Measurements from ENCODE around the gene MED12. TPM values are rescaled to one million over a fixed set of nuclear protein-coding genes. Genes with fewer than 3 reads are reported as not detected.
A peak's percentile ranks its signal among the peaks of the same experiment; 100 is the strongest.

MED12 gene
- total RNA-seq, 3 donors from 2014 or later, result 32.1 to 34.7 (median 33.9) TPM

DNA sequence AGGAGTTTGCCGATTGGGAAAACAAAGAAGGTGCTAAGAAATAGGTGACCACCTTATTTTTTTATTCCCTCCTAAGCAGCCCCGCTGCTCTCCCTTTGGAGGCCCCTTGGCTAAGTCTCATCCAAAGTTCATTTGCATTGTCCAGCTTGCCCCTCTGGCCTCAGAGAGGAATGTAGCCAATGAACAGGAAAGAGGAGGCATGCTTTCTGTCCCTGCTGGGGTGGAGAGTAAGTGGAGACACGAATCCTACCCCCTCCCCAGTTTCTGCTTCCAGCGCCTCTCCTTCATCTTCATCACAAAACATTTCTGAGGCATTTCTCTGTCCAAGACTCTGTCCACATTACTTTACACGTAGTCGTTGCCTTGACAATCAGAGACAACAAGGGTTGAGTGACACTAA, 64.9 kb downstream of the MED12 start:
- no peaks in the 10 kb centered on the region for H3K9me3 ChIP-seq
- H3K4me1 ChIP-seq, result no peaks in the 10 kb centered on the region
- intact Hi-C loops (cut with DNase I; ENCODE audit: low total_unique reads), result no loop called here
- TF ChIP-seq, protein P1, sequence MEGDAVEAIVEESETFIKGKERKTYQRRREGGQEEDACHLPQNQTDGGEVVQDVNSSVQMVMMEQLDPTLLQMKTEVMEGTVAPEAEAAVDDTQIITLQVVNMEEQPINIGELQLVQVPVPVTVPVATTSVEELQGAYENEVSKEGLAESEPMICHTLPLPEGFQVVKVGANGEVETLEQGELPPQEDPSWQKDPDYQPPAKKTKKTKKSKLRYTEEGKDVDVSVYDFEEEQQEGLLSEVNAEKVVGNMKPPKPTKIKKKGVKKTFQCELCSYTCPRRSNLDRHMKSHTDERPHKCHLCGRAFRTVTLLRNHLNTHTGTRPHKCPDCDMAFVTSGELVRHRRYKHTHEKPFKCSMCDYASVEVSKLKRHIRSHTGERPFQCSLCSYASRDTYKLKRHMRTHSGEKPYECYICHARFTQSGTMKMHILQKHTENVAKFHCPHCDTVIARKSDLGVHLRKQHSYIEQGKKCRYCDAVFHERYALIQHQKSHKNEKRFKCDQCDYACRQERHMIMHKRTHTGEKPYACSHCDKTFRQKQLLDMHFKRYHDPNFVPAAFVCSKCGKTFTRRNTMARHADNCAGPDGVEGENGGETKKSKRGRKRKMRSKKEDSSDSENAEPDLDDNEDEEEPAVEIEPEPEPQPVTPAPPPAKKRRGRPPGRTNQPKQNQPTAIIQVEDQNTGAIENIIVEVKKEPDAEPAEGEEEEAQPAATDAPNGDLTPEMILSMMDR (IDR thresholded peaks at IDR 0.05), result no peak
- TF ChIP-seq POLR2AphosphoS5 (IDR thresholded peaks at IDR 0.05) (no peak), POLR2A (IDR thresholded peaks at IDR 0.05) (no peak)
- peaks cover 0 to 29% of the 10 kb centered on the region in 2 donors for H3K27me3 ChIP-seq
- no peaks in the 10 kb centered on the region for H3K36me3 ChIP-seq
- H3K27ac ChIP-seq, result no peak overlapping the region
- no peak overlapping the region for H3K4me3 ChIP-seq
- DNase-seq (ENCODE audit: low spot score in 2 of 2), result no peak

DNA sequence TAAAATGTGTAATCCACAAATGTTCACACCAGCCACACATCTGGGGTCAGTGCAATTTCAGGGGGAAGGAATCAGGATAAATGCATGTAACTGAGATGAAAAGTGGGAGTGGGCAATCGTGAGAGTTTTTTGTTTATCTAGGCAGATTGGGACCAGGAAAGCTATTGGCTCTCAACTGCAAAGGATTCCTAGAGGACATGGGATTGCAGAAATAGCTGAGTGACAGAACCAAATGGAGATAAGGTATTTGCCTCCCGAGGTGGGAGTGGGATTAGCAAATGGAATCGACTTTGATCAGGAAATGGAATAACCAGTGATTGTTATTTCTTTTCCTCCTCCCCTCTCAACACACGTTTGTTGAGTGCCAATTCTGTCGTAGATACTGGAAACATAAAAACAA, 65.7 kb downstream of the MED12 start:
- H3K27ac ChIP-seq, result no peak overlapping the region
- no peaks in the 10 kb centered on the region for H3K4me1 ChIP-seq
- TF ChIP-seq, protein P1 (IDR thresholded peaks at IDR 0.05), result no peak
- TF ChIP-seq POLR2AphosphoS5 (IDR thresholded peaks at IDR 0.05) (no peak), POLR2A (IDR thresholded peaks at IDR 0.05) (no peak)
- no peaks in the 10 kb centered on the region for H3K36me3 ChIP-seq
- no peak overlapping the region for H3K4me3 ChIP-seq
- no peaks in the 10 kb centered on the region for H3K9me3 ChIP-seq
- intact Hi-C loops (cut with DNase I; ENCODE audit: low total_unique reads), result no loop called here
- H3K27me3 ChIP-seq, result peaks cover 0 to 27% of the 10 kb centered on the region in 2 donors
- no peak for DNase-seq (ENCODE audit: low spot score in 2 of 2)

DNA sequence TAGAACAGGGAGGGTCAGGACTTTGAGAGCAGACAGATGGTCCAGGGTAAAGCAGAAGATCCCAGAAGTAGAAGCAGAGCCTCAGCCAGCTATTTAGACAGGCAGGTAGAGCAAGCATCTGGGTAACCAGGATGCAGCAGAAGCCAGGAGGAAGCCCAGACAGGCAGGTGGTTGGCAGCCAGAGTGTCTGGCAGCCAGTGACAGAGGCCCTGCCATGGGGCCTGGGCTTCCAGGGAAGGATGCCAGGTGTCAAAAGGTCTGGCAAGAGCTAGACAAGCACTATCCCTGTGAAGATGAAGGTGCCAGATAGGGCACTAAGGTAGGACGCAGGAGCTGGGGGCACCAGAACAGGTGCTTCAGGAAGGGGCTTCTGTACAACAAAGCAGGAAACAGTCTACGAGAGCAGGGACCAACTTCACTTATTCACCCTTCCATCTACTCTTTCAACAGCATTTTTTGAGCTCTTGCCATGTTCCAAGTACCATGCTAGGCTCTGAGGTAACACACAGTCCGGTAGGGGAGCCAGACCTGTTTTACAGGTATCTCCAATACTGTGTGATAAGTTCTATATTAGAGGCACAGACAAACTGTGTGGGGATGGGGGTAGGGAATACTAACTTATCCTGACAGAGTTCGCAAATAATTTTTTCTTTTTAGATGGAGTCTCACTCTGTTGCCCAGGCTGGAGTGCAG, 66.6 kb downstream of the MED12 start:
- Histone ChIP-seq H3K9me3 (no peaks in the 10 kb centered on the region), H3K36me3 (no peaks in the 10 kb centered on the region), H3K4me3 (no peak overlapping the region), H3K27me3 (peaks cover 0 to 21% of the 10 kb centered on the region in 2 donors), H3K4me1 (no peaks in the 10 kb centered on the region), H3K27ac (peak overlapping the region in 1 of 2 donors; percentile 48)
- DNase-seq (ENCODE audit: low spot score in 2 of 2), result no peak
- intact Hi-C loops (cut with DNase I; ENCODE audit: low total_unique reads), result no loop called here
- TF ChIP-seq, protein P1 (IDR thresholded peaks at IDR 0.05), result no peak
- no peak for TF ChIP-seq POLR2AphosphoS5 (IDR thresholded peaks at IDR 0.05)
- TF ChIP-seq POLR2A (IDR thresholded peaks at IDR 0.05), result no peak

DNA sequence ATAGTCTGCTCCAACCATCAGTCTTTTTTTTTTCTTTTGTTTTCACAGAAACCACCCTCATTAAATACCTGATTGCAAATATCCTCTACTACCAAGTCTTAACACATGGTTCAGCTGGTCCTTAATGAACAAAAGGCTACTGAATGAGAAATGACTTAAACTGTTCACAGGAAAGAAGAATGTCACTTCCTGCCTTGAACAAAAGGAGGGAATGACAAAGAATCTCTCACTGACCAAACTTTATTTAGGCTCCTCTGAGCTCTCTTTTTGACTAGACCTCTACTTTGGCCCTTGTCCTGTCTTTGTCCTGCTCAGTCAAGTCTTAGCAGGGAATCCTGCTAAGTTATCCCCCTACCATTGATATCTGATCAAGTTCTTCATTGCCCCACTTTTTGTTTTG, 72.9 kb downstream of the MED12 start:
- Histone ChIP-seq H3K27ac (no peak overlapping the region), H3K27me3 (peaks cover 0 to 3% of the 10 kb centered on the region in 2 donors), H3K36me3 (no peaks in the 10 kb centered on the region), H3K4me1 (no peaks in the 10 kb centered on the region), H3K9me3 (no peaks in the 10 kb centered on the region), H3K4me3 (no peak overlapping the region)
- no peak for DNase-seq (ENCODE audit: low spot score in 2 of 2)
- intact Hi-C loops (cut with DNase I; ENCODE audit: low total_unique reads), result no loop called here
- no peak for TF ChIP-seq POLR2AphosphoS5 (IDR thresholded peaks at IDR 0.05)
- TF ChIP-seq, protein P1 (IDR thresholded peaks at IDR 0.05), result no peak
- TF ChIP-seq POLR2A (IDR thresholded peaks at IDR 0.05), result no peak

Other genes with a start within 250 kb of the MED12 start
- gene TEX11, start 209.9 kb upstream of the MED12 start, total RNA-seq, result not detected
- gene SLC7A3, start 187.5 kb upstream of the MED12 start, total RNA-seq, result 1 to 10 TPM in 2 of 3 donors, not detected in 1; 1.3 to 2.0 TPM
- gene SNX12, start 50.3 kb upstream of the MED12 start, total RNA-seq, result 10 to 100 TPM; 31.4 to 55.2 (median 44.2) TPM
- gene FOXO4, start 22.7 kb upstream of the MED12 start, total RNA-seq, result 10 to 100 TPM; 14.7 to 30.1 (median 21.1) TPM
- gene CXorf65, start 11.9 kb upstream of the MED12 start, total RNA-seq, result not detected
- gene IL2RG, start 7.0 kb upstream of the MED12 start, total RNA-seq, result 10 to 100 TPM in 1 of 3 donors, 1 to 10 TPM in 2; 5.1 to 10.8 (median 8.0) TPM
- 1 to 10 TPM in 1 of 3 donors, under 1 TPM in 2; under 0.01 to 1.0 (median 0.32) TPM for gene NLGN3, start 26.2 kb downstream of the MED12 start, total RNA-seq
- gene GJB1, start 104.6 kb downstream of the MED12 start, total RNA-seq, result 1 to 10 TPM in 2 of 3 donors, not detected in 1; 1.8 to 6.9 TPM
- 10 to 100 TPM; 11.5 to 17.6 (median 11.5) TPM for gene ZMYM3, start 135.5 kb downstream of the MED12 start, total RNA-seq
- gene NONO, start 165.0 kb downstream of the MED12 start, total RNA-seq, result 100 to 1,000 TPM; 247 to 260 (median 257) TPM
- gene ITGB1BP2, start 183.2 kb downstream of the MED12 start, total RNA-seq, result 1 to 10 TPM in 2 of 3 donors, not detected in 1; 1.0 to 1.6 TPM
- gene TAF1, start 247.8 kb downstream of the MED12 start, total RNA-seq, result 10 to 100 TPM; 54.4 to 71.0 (median 60.6) TPM

All from breast epithelium (tissue), 4 donors.